Mononuclear cell (primary cell): Measurements from ENCODE around the gene DSCAM. TPM values are rescaled to one million over a fixed set of nuclear protein-coding genes. Genes with fewer than 3 reads are reported as not detected.
"Not testable (repeated sequence)": the region's sequence is repeated elsewhere in the genome, so short reads cannot be mapped to it uniquely, and the experiment has no call there.

Source experiments
- H3K27me3 ChIP-seq: 2 replicates; pipeline ENCODE4 v1.6.0; 2011; ENCODE audit warnings: low read length, control low read depth; ENCODE audit not compliant: insufficient read depth
- H3K4me1 ChIP-seq: 2 replicates; pipeline ENCODE4 v1.5.1; 2011; ENCODE audit warnings: mild to moderate bottlenecking, low read length, control low read depth; ENCODE audit not compliant: insufficient read depth
- H3K4me3 ChIP-seq: 2 replicates; pipeline ENCODE4 v1.5.1; 2011; ENCODE audit warnings: mild to moderate bottlenecking, low read length, moderate library complexity
- H3K9me3 ChIP-seq: 2 replicates; pipeline ENCODE4 v1.5.1; 2011; ENCODE audit warnings: low read depth, mild to moderate bottlenecking, control low read depth, low read length
- total RNA-seq: library from RNA; depleted of rRNA; stranded (reverse); fragments of >200 nt; gene quantifications from one replicate; pipeline ENCODE4 v1.2.3, GENCODE V29; 2012

Gene DSCAM
- total RNA-seq, 1 donor, result not detected

DNA sequence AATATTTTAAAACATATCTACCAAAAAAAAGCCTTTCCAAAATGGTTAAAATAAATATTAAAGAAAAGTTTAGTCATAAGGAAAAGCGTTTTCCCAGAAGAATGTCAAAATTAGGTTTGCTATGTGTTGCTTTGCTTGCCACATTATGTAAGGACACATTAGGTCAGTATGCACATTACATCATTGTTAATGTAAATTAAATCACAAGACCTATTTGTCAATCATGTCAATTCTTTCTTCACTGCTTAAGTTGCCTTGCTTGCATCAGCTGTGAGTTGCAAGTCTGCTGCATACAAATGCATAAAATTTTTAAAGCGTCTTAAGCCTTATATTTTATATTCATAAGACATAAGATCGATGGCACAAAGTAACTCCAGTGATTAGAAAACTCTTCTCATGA lies 530.9 kb downstream of the DSCAM start:
- Histone ChIP-seq H3K9me3 (no peaks in the 10 kb centered on the region), H3K4me3 (no peak overlapping the region), H3K27me3 (no peaks in the 10 kb centered on the region), H3K4me1 (no peaks in the 10 kb centered on the region)

GRCh38 chr21:40315626-40316025 lies 531.3 kb downstream of the DSCAM start:
- no peak overlapping the region for H3K4me3 ChIP-seq
- H3K27me3 ChIP-seq, result no peaks in the 10 kb centered on the region
- H3K9me3 ChIP-seq, result no peaks in the 10 kb centered on the region
- H3K4me1 ChIP-seq, result no peaks in the 10 kb centered on the region

GRCh38 chr21:40313260-40313659 lies 533.7 kb downstream of the DSCAM start:
- H3K9me3 ChIP-seq, result no peaks in the 10 kb centered on the region
- H3K27me3 ChIP-seq, result no peaks in the 10 kb centered on the region
- H3K4me1 ChIP-seq, result no peaks in the 10 kb centered on the region
- H3K4me3 ChIP-seq, result no peak overlapping the region

DNA sequence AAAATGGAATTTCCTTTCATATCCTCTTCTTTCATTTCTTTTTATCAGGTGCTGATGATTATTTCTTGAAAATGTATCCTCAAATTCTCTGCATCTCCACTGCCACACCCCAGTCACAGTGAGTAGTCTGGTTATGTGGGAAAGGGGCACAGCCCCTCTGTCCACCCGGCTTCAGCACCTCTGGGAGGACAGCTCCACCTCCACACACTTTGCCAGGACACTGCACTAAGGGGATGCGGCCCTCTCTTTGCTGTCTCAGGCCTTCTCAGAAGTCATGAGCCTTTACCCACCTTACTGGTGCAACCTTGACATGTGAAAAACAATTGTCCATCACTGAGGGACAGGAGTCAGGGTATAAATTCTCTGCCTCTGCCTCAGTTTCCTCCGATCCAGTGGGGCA lies 546.7 kb downstream of the DSCAM start:
- no peaks in the 10 kb centered on the region for H3K9me3 ChIP-seq
- H3K4me1 ChIP-seq, result no peaks in the 10 kb centered on the region
- H3K27me3 ChIP-seq, result no peaks in the 10 kb centered on the region
- H3K4me3 ChIP-seq, result no peak overlapping the region

DNA sequence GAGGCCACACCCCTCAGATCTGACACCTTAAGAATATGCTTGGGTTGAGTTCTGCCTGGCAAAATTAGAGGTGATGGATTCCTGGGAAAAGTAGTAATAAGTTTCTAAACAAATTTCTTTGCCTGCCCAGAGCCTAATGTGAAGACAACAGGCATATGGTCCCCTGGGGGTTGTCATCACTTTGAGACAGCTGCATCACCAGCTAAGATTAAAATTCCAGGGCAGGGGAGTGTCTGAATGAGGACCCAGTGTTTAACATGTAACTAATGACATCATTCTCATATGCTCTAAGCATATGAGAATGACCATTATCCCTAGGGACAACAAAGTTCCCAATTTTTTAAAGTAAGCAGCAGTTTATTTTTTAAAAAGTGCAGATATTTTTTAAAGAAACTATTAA lies 547.5 kb downstream of the DSCAM start:
- Histone ChIP-seq H3K27me3 (no peaks in the 10 kb centered on the region), H3K4me3 (no peak overlapping the region), H3K9me3 (no peaks in the 10 kb centered on the region), H3K4me1 (no peaks in the 10 kb centered on the region)

DNA sequence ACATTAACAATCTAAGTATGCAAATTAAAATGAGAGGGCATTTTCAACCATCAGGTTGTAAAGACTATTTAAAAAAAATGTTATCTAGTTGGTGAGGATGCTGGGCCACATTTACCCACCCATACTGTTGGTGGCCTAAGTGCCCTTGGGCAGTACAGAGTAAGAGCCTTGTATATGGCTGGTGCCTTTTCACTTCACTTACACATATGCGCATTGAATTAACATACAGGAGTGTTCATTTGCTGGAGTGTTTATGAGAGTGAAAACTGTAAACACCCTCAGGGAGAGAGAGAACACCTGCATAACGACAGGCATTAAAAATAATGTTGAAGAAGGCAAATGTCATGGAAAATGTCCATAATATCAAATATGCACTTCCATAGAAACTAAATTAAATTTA lies 552.6 kb downstream of the DSCAM start:
- no peak overlapping the region for H3K4me3 ChIP-seq
- H3K9me3 ChIP-seq, result no peaks in the 10 kb centered on the region
- no peaks in the 10 kb centered on the region for H3K4me1 ChIP-seq
- no peaks in the 10 kb centered on the region for H3K27me3 ChIP-seq

DNA sequence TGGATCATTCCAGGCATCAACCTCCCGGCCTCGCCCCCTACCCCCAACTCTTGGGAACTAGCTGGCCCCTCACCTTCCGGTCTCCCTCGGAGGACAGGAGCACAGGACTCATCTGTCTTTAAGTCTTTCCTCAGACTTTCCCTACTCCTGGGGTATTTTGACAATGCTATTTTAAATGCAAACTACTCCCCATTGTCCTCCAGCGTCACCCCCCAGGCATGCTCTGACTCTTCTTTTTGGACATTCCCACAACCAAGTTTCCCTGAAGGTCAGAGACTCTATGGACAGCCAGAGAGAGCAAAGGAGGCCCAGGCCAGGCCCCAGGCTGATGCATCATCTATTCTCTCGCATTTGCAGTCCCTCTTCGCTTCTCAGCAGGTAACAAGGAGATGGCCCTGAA lies 555.4 kb downstream of the DSCAM start:
- Histone ChIP-seq H3K4me3 (no peak overlapping the region), H3K27me3 (no peaks in the 10 kb centered on the region), H3K4me1 (no peaks in the 10 kb centered on the region)

GRCh38 chr21:40284409-40284808 lies 562.5 kb downstream of the DSCAM start:
- Histone ChIP-seq H3K9me3 (no peaks in the 10 kb centered on the region), H3K4me3 (no peak overlapping the region), H3K4me1 (no peaks in the 10 kb centered on the region), H3K27me3 (no peaks in the 10 kb centered on the region)

More for the DNA sequence above, 555.4 kb downstream of the DSCAM start:
- no peaks in the 10 kb centered on the region for H3K9me3 ChIP-seq

DNA sequence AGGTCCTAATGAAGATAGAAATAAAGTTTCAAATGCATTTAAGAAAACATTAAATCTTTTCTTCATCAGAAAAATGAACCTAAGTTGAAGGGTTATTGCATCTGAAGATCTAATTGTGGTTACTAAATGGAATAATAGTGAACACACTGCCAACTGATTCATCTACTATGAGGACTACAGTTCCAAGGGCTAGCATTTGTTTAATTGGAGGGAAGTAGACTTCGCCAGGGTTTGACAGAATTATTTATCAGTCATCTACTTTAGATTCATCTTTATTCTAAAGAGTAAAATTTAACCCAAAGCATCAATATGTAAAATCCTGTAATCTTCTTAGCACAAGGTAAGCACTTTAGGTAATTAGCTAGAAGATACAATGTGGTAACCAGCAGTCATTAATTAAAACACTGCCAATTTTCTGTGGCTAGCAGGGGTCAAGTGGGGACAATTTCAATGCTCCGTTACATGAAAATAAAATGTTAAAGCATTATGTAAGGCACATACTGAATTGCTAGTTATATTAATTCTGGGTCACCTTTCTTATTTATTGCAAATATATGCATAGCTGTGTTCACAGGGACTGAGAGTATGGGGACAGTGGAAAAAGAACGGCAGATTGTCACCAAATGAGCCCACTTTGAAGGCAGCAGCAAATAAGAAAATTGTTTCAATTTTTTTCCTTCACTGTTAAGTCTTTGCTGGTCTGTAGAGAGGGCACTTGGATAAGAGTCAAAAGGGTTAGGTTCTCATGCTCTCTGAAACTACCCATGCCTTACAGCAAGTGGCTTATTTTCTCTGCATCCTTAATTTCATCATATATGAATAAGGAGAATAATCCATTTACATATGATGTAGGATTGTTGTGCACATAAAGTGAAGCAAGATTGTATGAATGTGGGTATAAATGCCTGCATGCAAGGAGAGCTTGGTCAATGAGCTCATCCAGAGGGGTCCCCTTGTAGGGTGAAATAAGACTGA lies 563.8 kb downstream of the DSCAM start:
- Histone ChIP-seq H3K4me1 (no peaks in the 10 kb centered on the region), H3K4me3 (no peak overlapping the region), H3K9me3 (no peaks in the 10 kb centered on the region), H3K27me3 (no peaks in the 10 kb centered on the region)

- H3K4me1 ChIP-seq, result no peaks in the 10 kb centered on the region
Measured at GRCh38 chr21:40278345-40278744, 568.6 kb downstream of the DSCAM start.

DNA sequence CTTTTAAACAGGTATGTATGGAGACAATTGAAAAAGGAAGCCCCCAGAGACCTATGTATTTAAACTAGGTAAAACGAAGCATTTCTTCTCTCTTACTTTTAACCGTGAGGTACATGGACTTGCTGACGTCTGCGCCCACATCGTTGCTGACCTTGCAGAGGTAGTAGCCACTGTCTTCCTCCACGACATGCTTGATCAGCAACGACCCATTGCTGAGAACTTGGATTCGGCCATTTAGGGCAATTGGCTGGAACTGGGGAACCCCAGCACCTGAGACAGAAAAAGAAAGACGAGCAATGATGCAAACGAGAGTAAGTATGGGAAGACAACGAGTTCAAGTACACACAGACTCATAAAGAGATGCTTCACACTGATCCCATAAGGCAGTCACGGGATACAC lies 571.0 kb downstream of the DSCAM start:
- no peaks in the 10 kb centered on the region for H3K9me3 ChIP-seq
- H3K4me1 ChIP-seq, result no peaks in the 10 kb centered on the region
- H3K27me3 ChIP-seq, result no peaks in the 10 kb centered on the region
- H3K4me3 ChIP-seq, result no peak overlapping the region

More at GRCh38 chr21:40278345-40278744, 568.6 kb downstream of the DSCAM start:
- no peak overlapping the region for H3K4me3 ChIP-seq
- H3K9me3 ChIP-seq, result no peaks in the 10 kb centered on the region
- no peaks in the 10 kb centered on the region for H3K27me3 ChIP-seq

DNA sequence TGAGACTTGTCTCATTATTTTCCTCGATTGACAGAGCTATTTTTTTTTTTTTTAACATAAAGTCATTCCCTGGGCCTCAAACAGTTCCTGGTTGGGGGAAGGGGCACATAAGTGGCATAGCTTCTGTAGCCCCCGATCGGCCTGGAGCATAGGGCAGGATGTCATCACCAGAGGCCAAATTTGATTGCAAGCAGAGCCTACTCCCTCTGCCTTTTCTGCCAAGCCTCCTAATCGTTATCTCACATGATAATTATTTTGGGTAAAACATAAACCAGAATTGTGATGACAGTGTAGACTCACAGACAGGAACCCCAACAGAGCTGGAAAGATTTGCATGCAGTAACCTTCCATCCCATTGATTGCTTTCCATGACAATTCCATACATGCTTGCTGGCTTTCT lies 574.9 kb downstream of the DSCAM start:
- Histone ChIP-seq H3K9me3 (no peaks in the 10 kb centered on the region), H3K27me3 (no peaks in the 10 kb centered on the region), H3K4me3 (no peak overlapping the region), H3K4me1 (no peaks in the 10 kb centered on the region)

- H3K9me3 ChIP-seq, result no peaks in the 10 kb centered on the region
- no peak overlapping the region for H3K4me3 ChIP-seq
- no peaks in the 10 kb centered on the region for H3K27me3 ChIP-seq
- no peaks in the 10 kb centered on the region for H3K4me1 ChIP-seq
Measured at GRCh38 chr21:40271164-40271563, 575.8 kb downstream of the DSCAM start.

DNA sequence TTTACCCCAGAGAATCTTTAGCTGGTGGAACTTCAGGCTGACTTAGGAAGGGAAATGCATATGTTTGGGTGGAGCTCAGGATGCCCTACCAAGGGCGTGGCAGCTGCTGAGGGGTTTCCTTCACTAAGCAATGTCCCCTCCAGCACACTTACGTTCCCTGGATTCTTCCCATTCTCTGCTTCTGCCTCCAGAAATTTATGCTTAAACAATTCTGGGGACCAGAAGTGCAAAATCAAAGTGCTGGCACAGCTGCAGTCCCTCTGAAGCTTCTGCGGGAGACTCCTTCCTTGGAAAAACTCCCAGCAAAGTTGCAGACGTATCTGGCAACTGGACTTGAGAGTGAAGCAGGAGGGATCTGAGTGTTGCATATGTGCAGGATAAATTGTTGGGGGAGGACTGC lies 576.9 kb downstream of the DSCAM start:
- Histone ChIP-seq H3K9me3 (no peaks in the 10 kb centered on the region), H3K4me1 (no peaks in the 10 kb centered on the region), H3K4me3 (no peak overlapping the region), H3K27me3 (no peaks in the 10 kb centered on the region)

DNA sequence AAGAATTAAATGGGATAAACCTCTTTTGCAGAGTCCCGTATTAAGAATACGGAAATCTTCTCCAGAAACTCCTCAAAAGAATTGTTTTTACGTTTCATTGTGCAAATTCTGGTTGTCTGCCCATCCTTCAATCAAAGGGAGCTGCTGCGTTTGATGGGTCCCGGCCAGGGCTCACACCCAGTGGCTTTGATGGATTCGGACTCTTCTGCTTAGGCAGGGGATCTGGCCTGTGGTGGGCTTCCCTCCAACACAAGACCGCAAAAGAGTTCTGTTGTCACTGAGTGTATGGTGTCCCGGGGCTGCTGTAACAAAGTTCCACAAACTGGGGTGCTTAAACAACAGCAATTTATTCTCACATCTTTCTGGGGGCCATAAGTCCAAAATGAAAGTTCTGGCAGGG lies 577.7 kb downstream of the DSCAM start:
- Histone ChIP-seq H3K4me1 (no peaks in the 10 kb centered on the region), H3K27me3 (no peaks in the 10 kb centered on the region), H3K9me3 (no peaks in the 10 kb centered on the region), H3K4me3 (no peak overlapping the region)

GRCh38 chr21:40258456-40258855 lies 588.5 kb downstream of the DSCAM start:
- H3K9me3 ChIP-seq, H3K4me3 ChIP-seq, H3K27me3 ChIP-seq, H3K4me1 ChIP-seq: not testable (repeated sequence)
